HG02642 (cell line): Measurements from ENCODE around the gene RAB12.
A peak's percentile ranks its signal among the peaks of the same experiment; 100 is the strongest.
"Not testable (repeated sequence)": the region's sequence is repeated elsewhere in the genome, so short reads cannot be mapped to it uniquely, and the experiment has no call there.

Experiments used
- ATAC-seq: cut with Tn5 transposase; IDR thresholded peaks from one replicate; pipeline ENCODE4 v1.9.1; 2021; ENCODE audit warnings: mild to moderate bottlenecking; ENCODE audit not compliant: unreplicated experiment, poor library complexity

RAB12 gene

GRCh38 chr18:8610459-8610851 is 1.2 kb downstream of the RAB12 start:
- ATAC-seq = no peak

- ATAC-seq = no peak
These were observed 2.8 kb downstream of the RAB12 start for GRCh38 chr18:8611916-8612576.

GRCh38 chr18:8614875-8615274 is 5.6 kb downstream of the RAB12 start:
- ATAC-seq = no peak

GRCh38 chr18:8615397-8616027 is 6.3 kb downstream of the RAB12 start:
- no peak for ATAC-seq

GRCh38 chr18:8616028-8616401 is 6.8 kb downstream of the RAB12 start:
- no peak for ATAC-seq

GRCh38 chr18:8617907-8618306 is 8.7 kb downstream of the RAB12 start:
- no peak for ATAC-seq

GRCh38 chr18:8619041-8619440 is 9.8 kb downstream of the RAB12 start:
- no peak for ATAC-seq

GRCh38 chr18:8619835-8620577 is 10.8 kb downstream of the RAB12 start:
- no peak for ATAC-seq

- ATAC-seq = no peak
These were observed 11.6 kb downstream of the RAB12 start for GRCh38 chr18:8620845-8621244.

- ATAC-seq = not testable (repeated sequence)
These were observed 13.4 kb downstream of the RAB12 start for GRCh38 chr18:8622625-8623024.

GRCh38 chr18:8623549-8624106 is 14.4 kb downstream of the RAB12 start:
- ATAC-seq = peak; percentile 73

GRCh38 chr18:8625461-8626092 is 16.3 kb downstream of the RAB12 start:
- no peak for ATAC-seq

- no peak for ATAC-seq
These were observed 17.3 kb downstream of the RAB12 start for GRCh38 chr18:8626414-8627106.

GRCh38 chr18:8627107-8627472 is 17.9 kb downstream of the RAB12 start:
- ATAC-seq = no peak

- no peak for ATAC-seq
These were observed 18.3 kb downstream of the RAB12 start for GRCh38 chr18:8627540-8627939.

GRCh38 chr18:8629602-8630001 is 20.4 kb downstream of the RAB12 start:
- ATAC-seq = no peak

- no peak for ATAC-seq
These were observed 21.3 kb downstream of the RAB12 start for GRCh38 chr18:8630546-8630945.

- ATAC-seq = no peak
These were observed 22.0 kb downstream of the RAB12 start for GRCh38 chr18:8631265-8631664.

GRCh38 chr18:8632386-8632785 is 23.1 kb downstream of the RAB12 start:
- no peak for ATAC-seq

GRCh38 chr18:8634508-8634907 is 25.3 kb downstream of the RAB12 start:
- no peak for ATAC-seq
